ENCODE data around the gene NOL9. TPM values are rescaled to one million over a fixed set of nuclear protein-coding genes. Genes with fewer than 3 reads are reported as not detected.

NOL9 gene
- total and polyA plus RNA-seq, 4 experiments from 2014 or later, result 12.7 to 60.9 (median 46.3) TPM

DNA sequence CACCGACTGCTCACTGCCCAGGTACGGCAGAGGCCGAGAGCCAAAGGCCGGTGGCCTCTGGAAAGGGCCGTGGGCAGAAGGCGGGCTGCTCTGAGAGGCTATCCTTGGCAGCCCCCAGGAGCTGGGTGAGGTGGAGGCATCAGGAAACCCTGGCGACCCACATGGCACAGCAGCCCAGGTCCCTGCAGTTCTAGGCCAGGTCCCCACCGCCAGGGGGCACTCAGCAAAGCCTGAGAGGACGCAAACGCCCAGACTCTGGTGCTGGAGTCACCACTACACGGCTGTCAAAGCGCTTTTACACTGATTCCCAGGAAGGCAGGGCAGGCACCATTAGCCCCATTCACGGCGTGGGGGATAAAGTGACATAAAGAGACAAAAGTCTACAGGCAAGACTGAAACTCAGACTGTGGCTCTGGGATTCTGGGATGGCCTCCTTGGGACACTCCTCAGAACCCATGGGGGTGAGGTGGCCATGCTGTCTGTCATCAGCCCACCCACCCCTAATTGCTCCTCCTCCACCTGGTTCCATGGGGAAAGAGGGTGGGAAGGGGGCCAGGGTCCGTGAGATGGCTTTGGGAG, 67.8 kb downstream of the NOL9 start:
- Mint-ChIP-seq H3K27me3 (peaks cover 9 to 11% of the 10 kb centered on the region in 2 donors), H3K4me3 (peak overlapping the region in 5 of 8 donors; percentile 9 to 79 (median 49)), H3K4me1 (peaks cover 7 to 33% (median 17%) of the 10 kb centered on the region in 4 donors), H3K36me3 (peaks cover 0 to 2% of the 10 kb centered on the region in 2 donors), H3K27ac (peak overlapping the region in 3 of 7 donors; percentile 5 to 78 (median 59)), H3K9me3 (no peaks in the 10 kb centered on the region)
- Histone ChIP-seq H3K36me3 (ENCODE audit: insufficient read depth, low read length) (no peaks in the 10 kb centered on the region), H3K4me1 (ENCODE audit: insufficient read depth, low read length) (peaks cover 27% of the 10 kb centered on the region), H3K27me3 (ENCODE audit: insufficient read depth, low read length) (peaks cover 14% of the 10 kb centered on the region), H3K9me3 (ENCODE audit: control insufficient read depth in 1 of 2, low read length in 2 of 2) (no peaks in the 10 kb centered on the region), H3K4me3 (ENCODE audit: low read length in 2 of 2) (no peak overlapping the region), H3K27ac (ENCODE audit: low read depth, low read length) (no peak overlapping the region)
- POLR2A ChIA-PET (ENCODE audit: partially characterized antibody), result interaction anchor here (0.5 to 2.1 kb wide), 7 partner anchors 32 to 114 kb away, joined by 3 to 9 read pairs (median 3); partner anchors contain the start of genes NOL9 and TAS1R1
- DNase-seq, result peak; percentile 79 to 84 (median 81)
- CTCF ChIA-PET (ENCODE audit: partially characterized antibody), result interaction anchor here (0.8 to 12.4 kb wide), 22 partner anchors 8 to 219 kb away, joined by 3 to 158 read pairs (median 4); partner anchors contain the start of genes NOL9 and TAS1R1
- intact Hi-C loops (cut with micrococcal nuclease), result loop anchor here (1.0 kb wide), 2 partner anchors 68 to 160 kb away; partner anchors contain the start of gene NOL9

GRCh38 chr1:6485168-6486101, 68.9 kb downstream of the NOL9 start:
- intact Hi-C loops (cut with micrococcal nuclease), result loop anchor here (1.0 kb wide), 2 partner anchors 69 to 161 kb away; partner anchors contain the start of gene NOL9
- DNase-seq, result no peak
- Mint-ChIP-seq H3K36me3 (no peaks in the 10 kb centered on the region), H3K4me1 (peaks cover 4 to 27% (median 12%) of the 10 kb centered on the region in 4 donors), H3K27me3 (peaks cover 9 to 10% of the 10 kb centered on the region in 2 donors), H3K4me3 (no peak overlapping the region), H3K27ac (no peak overlapping the region), H3K9me3 (no peaks in the 10 kb centered on the region)
- POLR2A ChIA-PET (ENCODE audit: partially characterized antibody), result interaction anchor here (0.5 to 2.1 kb wide), 6 partner anchors 13 to 95 kb away, joined by 3 to 9 read pairs (median 3); partner anchors contain the start of genes NOL9 and TAS1R1
- no peak overlapping the region for H3K4me3 ChIP-seq (ENCODE audit: low read length in 2 of 2)
- H3K27ac ChIP-seq (ENCODE audit: low read depth, low read length), result no peak overlapping the region
- no peaks in the 10 kb centered on the region for H3K9me3 ChIP-seq (ENCODE audit: control insufficient read depth in 1 of 2, low read length in 2 of 2)
- CTCF ChIA-PET (ENCODE audit: partially characterized antibody), result interaction anchor here (0.8 to 12.4 kb wide), 20 partner anchors 8 to 218 kb away, joined by 3 to 158 read pairs (median 4); partner anchors contain the start of genes NOL9 and TAS1R1
- peaks cover 14% of the 10 kb centered on the region for H3K27me3 ChIP-seq (ENCODE audit: insufficient read depth, low read length)
- peaks cover 17% of the 10 kb centered on the region for H3K4me1 ChIP-seq (ENCODE audit: insufficient read depth, low read length)
- H3K36me3 ChIP-seq (ENCODE audit: insufficient read depth, low read length), result no peaks in the 10 kb centered on the region

DNA sequence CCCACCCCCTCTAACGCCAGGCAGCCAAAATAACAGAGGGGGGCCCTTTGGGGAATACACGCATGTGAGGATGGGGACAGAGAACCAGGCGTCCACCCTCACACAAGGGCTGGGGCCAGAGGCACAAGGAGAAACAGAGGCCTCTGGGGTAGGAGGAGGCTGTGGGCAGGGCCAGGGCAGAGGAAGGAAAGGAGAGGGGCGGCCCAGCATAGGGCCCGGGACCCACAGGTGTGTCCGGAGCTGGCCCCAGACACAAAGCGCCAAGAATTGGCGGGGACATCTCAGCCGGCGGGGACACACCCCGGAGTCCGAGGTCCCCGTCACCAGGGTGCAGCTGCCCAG, 69.5 kb downstream of the NOL9 start:
- peaks cover 9 to 10% of the 10 kb centered on the region in 2 donors for H3K27me3 Mint-ChIP-seq
- DNase-seq, result no peak
- no peaks in the 10 kb centered on the region for H3K9me3 Mint-ChIP-seq
- Histone ChIP-seq H3K27me3 (ENCODE audit: insufficient read depth, low read length) (peaks cover 14% of the 10 kb centered on the region), H3K27ac (ENCODE audit: low read depth, low read length) (no peak overlapping the region), H3K4me3 (ENCODE audit: low read length in 2 of 2) (no peak overlapping the region), H3K4me1 (ENCODE audit: insufficient read depth, low read length) (peaks cover 12% of the 10 kb centered on the region), H3K9me3 (ENCODE audit: control insufficient read depth in 1 of 2, low read length in 2 of 2) (no peaks in the 10 kb centered on the region), H3K36me3 (ENCODE audit: insufficient read depth, low read length) (no peaks in the 10 kb centered on the region)
- no peak overlapping the region for H3K27ac Mint-ChIP-seq
- H3K4me3 Mint-ChIP-seq, result peak overlapping the region in 1 of 8 donors; percentile 39
- H3K4me1 Mint-ChIP-seq, result peaks cover 4 to 21% (median 12%) of the 10 kb centered on the region in 4 donors
- H3K36me3 Mint-ChIP-seq, result no peaks in the 10 kb centered on the region
- intact Hi-C loops (cut with micrococcal nuclease), result no loop called here
- CTCF ChIA-PET (ENCODE audit: partially characterized antibody), result interaction anchor here (1.2 to 12.4 kb wide), 4 partner anchors 9 to 163 kb away, joined by 3 to 158 read pairs (median 4); no protein-coding TSS in a partner anchor
- POLR2A ChIA-PET (ENCODE audit: partially characterized antibody), result interaction anchor here (0.6 to 1.2 kb wide), 2 partner anchors 12 to 70 kb away, joined by 3 read pairs; partner anchors contain the start of gene NOL9

- Histone ChIP-seq H3K9me3 (ENCODE audit: control insufficient read depth in 1 of 2, low read length in 2 of 2) (no peaks in the 10 kb centered on the region), H3K27me3 (ENCODE audit: insufficient read depth, low read length) (peaks cover 14% of the 10 kb centered on the region), H3K4me3 (ENCODE audit: low read length in 2 of 2) (no peak overlapping the region), H3K27ac (ENCODE audit: low read depth, low read length) (no peak overlapping the region), H3K36me3 (ENCODE audit: insufficient read depth, low read length) (no peaks in the 10 kb centered on the region), H3K4me1 (ENCODE audit: insufficient read depth, low read length) (peaks cover 12% of the 10 kb centered on the region)
- CTCF ChIA-PET (ENCODE audit: partially characterized antibody), result interaction anchor here (1.1 to 12.4 kb wide), 5 partner anchors 7 to 164 kb away, joined by 3 to 158 read pairs (median 4); partner anchors contain the start of gene TNFRSF25
- POLR2A ChIA-PET (ENCODE audit: partially characterized antibody), result interaction anchor here (1.2 kb wide), 1 partner anchor 71 kb away, joined by 3 read pairs; the partner anchor contains the start of gene NOL9
- DNase-seq, result no peak
- peaks cover 9 to 10% of the 10 kb centered on the region in 2 donors for H3K27me3 Mint-ChIP-seq
- H3K4me3 Mint-ChIP-seq, result no peak overlapping the region
- no peak overlapping the region for H3K27ac Mint-ChIP-seq
- peaks cover 4 to 20% (median 12%) of the 10 kb centered on the region in 4 donors for H3K4me1 Mint-ChIP-seq
- H3K9me3 Mint-ChIP-seq, result no peaks in the 10 kb centered on the region
- H3K36me3 Mint-ChIP-seq, result no peaks in the 10 kb centered on the region
- intact Hi-C loops (cut with micrococcal nuclease), result no loop called here
Measured at GRCh38 chr1:6483761-6484117, 70.6 kb downstream of the NOL9 start.

GRCh38 chr1:6483017-6483760, 71.1 kb downstream of the NOL9 start:
- H3K27ac Mint-ChIP-seq, result no peak overlapping the region
- peaks cover 14% of the 10 kb centered on the region for H3K27me3 ChIP-seq (ENCODE audit: insufficient read depth, low read length)
- H3K4me3 ChIP-seq (ENCODE audit: low read length in 2 of 2), result no peak overlapping the region
- no peak for DNase-seq
- CTCF ChIA-PET (ENCODE audit: partially characterized antibody), result interaction anchor here (1.1 to 12.4 kb wide), 4 partner anchors 17 to 164 kb away, joined by 3 to 158 read pairs (median 4); partner anchors contain the start of gene TNFRSF25
- POLR2A ChIA-PET (ENCODE audit: partially characterized antibody), result no interaction called here
- intact Hi-C loops (cut with micrococcal nuclease), result no loop called here
- no peak overlapping the region for H3K4me3 Mint-ChIP-seq
- H3K27me3 Mint-ChIP-seq, result peaks cover 9 to 10% of the 10 kb centered on the region in 2 donors
- no peaks in the 10 kb centered on the region for H3K9me3 Mint-ChIP-seq
- H3K4me1 Mint-ChIP-seq, result peaks cover 4 to 20% (median 12%) of the 10 kb centered on the region in 4 donors
- H3K27ac ChIP-seq (ENCODE audit: low read depth, low read length), result no peak overlapping the region
- peaks cover 12% of the 10 kb centered on the region for H3K4me1 ChIP-seq (ENCODE audit: insufficient read depth, low read length)
- H3K36me3 ChIP-seq (ENCODE audit: insufficient read depth, low read length), result no peaks in the 10 kb centered on the region
- H3K9me3 ChIP-seq (ENCODE audit: control insufficient read depth in 1 of 2, low read length in 2 of 2), result no peaks in the 10 kb centered on the region
- no peaks in the 10 kb centered on the region for H3K36me3 Mint-ChIP-seq

DNA sequence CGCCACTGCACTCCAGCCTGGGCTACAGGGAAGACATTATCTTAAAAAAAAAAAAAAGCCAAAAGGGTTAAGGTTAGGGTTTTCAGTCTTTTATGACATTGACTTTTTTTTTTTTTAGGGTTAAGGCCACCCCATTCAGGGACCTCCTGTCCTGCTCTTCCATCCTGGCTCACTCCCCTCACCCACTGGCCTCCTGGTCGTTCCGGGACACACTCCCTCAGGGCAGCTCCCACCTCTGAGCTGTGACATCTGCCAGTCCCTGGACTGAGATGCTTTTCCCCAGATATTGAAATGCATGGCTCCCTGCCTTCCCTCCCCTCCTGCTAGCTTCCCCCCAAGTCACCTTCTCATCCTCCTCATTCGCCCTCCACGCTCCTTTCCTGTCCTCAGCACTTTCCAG, 72.5 kb downstream of the NOL9 start:
- intact Hi-C loops (cut with micrococcal nuclease), result no loop called here
- ChIA-PET POLR2A (ENCODE audit: partially characterized antibody) (interaction anchor here (1.6 kb wide), 1 partner anchor 22 kb away, joined by 6 read pairs; no protein-coding TSS in a partner anchor), CTCF (ENCODE audit: partially characterized antibody) (interaction anchor here (0.7 to 3.3 kb wide), 5 partner anchors 8 to 165 kb away, joined by 3 to 16 read pairs (median 8); no protein-coding TSS in a partner anchor)

More for the DNA sequence above, 72.5 kb downstream of the NOL9 start:
- Mint-ChIP-seq H3K36me3 (no peaks in the 10 kb centered on the region), H3K27me3 (peaks cover 7 to 9% of the 10 kb centered on the region in 2 donors), H3K27ac (no peak overlapping the region), H3K4me3 (no peak overlapping the region), H3K4me1 (peaks cover 2 to 10% (median 7%) of the 10 kb centered on the region in 4 donors), H3K9me3 (no peaks in the 10 kb centered on the region)
- Histone ChIP-seq H3K27ac (ENCODE audit: low read depth, low read length) (no peak overlapping the region), H3K27me3 (ENCODE audit: insufficient read depth, low read length) (peaks cover 14% of the 10 kb centered on the region), H3K4me3 (ENCODE audit: low read length in 2 of 2) (no peak overlapping the region), H3K4me1 (ENCODE audit: insufficient read depth, low read length) (peaks cover 12% of the 10 kb centered on the region), H3K36me3 (ENCODE audit: insufficient read depth, low read length) (no peaks in the 10 kb centered on the region), H3K9me3 (ENCODE audit: control insufficient read depth in 1 of 2, low read length in 2 of 2) (no peaks in the 10 kb centered on the region)
- DNase-seq, result no peak

Measured in CD4-positive, alpha-beta memory T cell (primary cell).